ENCODE measurements around the gene SYNPR.

Gene SYNPR

GRCh38 chr3:63559884-63560283 lies 281.8 kb downstream of the SYNPR start:
- DNase-seq, result no peak
- H3K27ac ChIP-seq, result no peak overlapping the region
- no peak for TF ChIP-seq CTCF (IDR thresholded peaks at IDR 0.05; ENCODE audit: low read depth, low read length)
- no peaks in the 10 kb centered on the region for H3K27me3 ChIP-seq (ENCODE audit: insufficient read depth, low read depth, severe bottlenecking)
- H3K36me3 ChIP-seq, result no peaks in the 10 kb centered on the region
- H3K9me3 ChIP-seq (ENCODE audit: severe bottlenecking), result no peaks in the 10 kb centered on the region
- H3K4me3 ChIP-seq (ENCODE audit: low read depth, low read length), result no peak overlapping the region

GRCh38 chr3:63561879-63562278 lies 283.8 kb downstream of the SYNPR start:
- no peak for TF ChIP-seq CTCF (IDR thresholded peaks at IDR 0.05; ENCODE audit: low read depth, low read length)
- no peak overlapping the region for H3K27ac ChIP-seq
- no peak for DNase-seq
- H3K27me3 ChIP-seq (ENCODE audit: insufficient read depth, low read depth, severe bottlenecking), result no peaks in the 10 kb centered on the region
- H3K4me3 ChIP-seq (ENCODE audit: low read depth, low read length), result no peak overlapping the region
- no peaks in the 10 kb centered on the region for H3K36me3 ChIP-seq
- no peaks in the 10 kb centered on the region for H3K9me3 ChIP-seq (ENCODE audit: severe bottlenecking)

- no peak for DNase-seq
- TF ChIP-seq CTCF (IDR thresholded peaks at IDR 0.05; ENCODE audit: low read depth, low read length), result no peak
- Histone ChIP-seq H3K9me3 (ENCODE audit: severe bottlenecking) (no peaks in the 10 kb centered on the region), H3K4me3 (ENCODE audit: low read depth, low read length) (no peak overlapping the region), H3K27ac (no peak overlapping the region), H3K27me3 (ENCODE audit: insufficient read depth, low read depth, severe bottlenecking) (no peaks in the 10 kb centered on the region), H3K36me3 (no peaks in the 10 kb centered on the region)
Observed at GRCh38 chr3:63562323-63562722, 284.2 kb downstream of the SYNPR start.

- H3K9me3 ChIP-seq (ENCODE audit: severe bottlenecking), result no peaks in the 10 kb centered on the region
- H3K36me3 ChIP-seq, result no peaks in the 10 kb centered on the region
- H3K27ac ChIP-seq, result no peak overlapping the region
- H3K27me3 ChIP-seq (ENCODE audit: insufficient read depth, low read depth, severe bottlenecking), result no peaks in the 10 kb centered on the region
- DNase-seq, result no peak
- no peak for TF ChIP-seq CTCF (IDR thresholded peaks at IDR 0.05; ENCODE audit: low read depth, low read length)
- H3K4me3 ChIP-seq (ENCODE audit: low read depth, low read length), result no peak overlapping the region
Observed at GRCh38 chr3:63563572-63563971, 285.5 kb downstream of the SYNPR start.

GRCh38 chr3:63565220-63565619 lies 287.1 kb downstream of the SYNPR start:
- peak; percentile 56 for DNase-seq
- TF ChIP-seq CTCF (IDR thresholded peaks at IDR 0.05; ENCODE audit: low read depth, low read length), result peak; percentile 62
- Histone ChIP-seq H3K4me3 (ENCODE audit: low read depth, low read length) (no peak overlapping the region), H3K36me3 (no peaks in the 10 kb centered on the region), H3K27me3 (ENCODE audit: insufficient read depth, low read depth, severe bottlenecking) (no peaks in the 10 kb centered on the region), H3K9me3 (ENCODE audit: severe bottlenecking) (no peaks in the 10 kb centered on the region), H3K27ac (no peak overlapping the region)

- Histone ChIP-seq H3K36me3 (no peaks in the 10 kb centered on the region), H3K27me3 (ENCODE audit: insufficient read depth, low read depth, severe bottlenecking) (no peaks in the 10 kb centered on the region), H3K27ac (no peak overlapping the region), H3K9me3 (ENCODE audit: severe bottlenecking) (no peaks in the 10 kb centered on the region), H3K4me3 (ENCODE audit: low read depth, low read length) (no peak overlapping the region)
- DNase-seq, result no peak
- no peak for TF ChIP-seq CTCF (IDR thresholded peaks at IDR 0.05; ENCODE audit: low read depth, low read length)
Observed at GRCh38 chr3:63571682-63572081, 293.6 kb downstream of the SYNPR start.

All from WERI-Rb-1 (cell line).